ENCODE measurements around the gene LZTFL1.
"Not testable (repeated sequence)": the region's sequence is repeated elsewhere in the genome, so short reads cannot be mapped to it uniquely, and the experiment has no call there.

LZTFL1 gene

GRCh38 chr3:45864760-45865519 is 23.0 kb upstream of the LZTFL1 start:
- FAIRE-seq: no peak

DNA sequence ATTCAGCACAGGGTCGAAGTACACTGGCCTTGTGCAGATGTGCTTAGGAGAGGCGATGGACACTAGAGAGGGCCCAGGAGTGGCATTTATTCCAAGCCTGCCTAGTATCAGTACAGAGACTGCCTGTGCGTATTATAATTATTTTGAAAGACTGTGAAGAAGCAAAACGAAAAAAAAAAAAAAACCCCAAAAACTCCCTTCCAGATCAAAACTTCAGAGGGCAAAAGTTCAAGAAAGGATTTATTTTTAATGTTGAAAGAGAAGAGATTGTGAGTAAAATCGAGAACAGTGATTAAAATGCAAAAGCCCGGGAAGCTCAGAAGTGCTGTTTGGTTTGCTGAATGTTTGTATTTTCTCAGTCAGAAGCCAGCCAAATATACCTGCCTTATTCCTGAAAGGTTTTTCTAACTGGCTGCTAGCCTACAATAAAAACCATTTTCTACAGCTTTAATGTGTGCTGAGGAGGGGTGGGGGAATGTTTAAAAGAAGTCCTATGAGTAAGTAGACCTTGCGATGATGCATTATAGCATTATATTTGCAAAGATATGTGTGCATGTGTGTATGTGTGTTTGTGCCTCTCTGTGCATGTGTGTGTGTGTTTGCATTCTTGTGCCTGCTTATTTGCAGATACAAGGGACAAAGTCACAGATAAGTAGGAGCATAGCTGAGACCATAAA is 19.3 kb upstream of the LZTFL1 start:
- no peak for FAIRE-seq

DNA sequence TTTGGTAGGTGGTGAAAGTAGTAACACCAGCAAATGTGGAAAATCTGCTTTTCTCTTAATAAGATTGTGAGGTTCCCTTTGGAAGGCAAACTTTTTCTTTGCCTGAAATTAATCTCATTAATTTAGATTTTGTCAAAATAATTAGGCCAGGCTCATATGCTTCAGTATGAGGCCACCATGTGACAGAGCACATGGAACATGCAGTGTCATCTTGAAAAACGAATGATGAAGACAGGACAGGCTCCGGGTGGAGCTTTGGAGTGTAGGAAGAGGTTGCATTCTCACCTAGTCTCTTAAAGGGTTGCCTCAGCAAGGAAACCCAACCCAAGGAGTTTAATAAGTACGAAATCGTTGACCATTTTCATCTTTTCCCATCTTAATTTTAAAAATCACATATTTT is 18.6 kb upstream of the LZTFL1 start:
- no peak for FAIRE-seq

- FAIRE-seq: no peak
These were observed 17.1 kb upstream of the LZTFL1 start for GRCh38 chr3:45858809-45859543.

- FAIRE-seq: not testable (repeated sequence)
These were observed 15.1 kb upstream of the LZTFL1 start for GRCh38 chr3:45857024-45857423.

- not testable (repeated sequence) for FAIRE-seq
These were observed 14.4 kb upstream of the LZTFL1 start for GRCh38 chr3:45856323-45856722.

GRCh38 chr3:45852828-45853227 is 10.9 kb upstream of the LZTFL1 start:
- no peak for FAIRE-seq

- no peak for FAIRE-seq
These were observed 6.5 kb upstream of the LZTFL1 start for GRCh38 chr3:45848392-45848791.

DNA sequence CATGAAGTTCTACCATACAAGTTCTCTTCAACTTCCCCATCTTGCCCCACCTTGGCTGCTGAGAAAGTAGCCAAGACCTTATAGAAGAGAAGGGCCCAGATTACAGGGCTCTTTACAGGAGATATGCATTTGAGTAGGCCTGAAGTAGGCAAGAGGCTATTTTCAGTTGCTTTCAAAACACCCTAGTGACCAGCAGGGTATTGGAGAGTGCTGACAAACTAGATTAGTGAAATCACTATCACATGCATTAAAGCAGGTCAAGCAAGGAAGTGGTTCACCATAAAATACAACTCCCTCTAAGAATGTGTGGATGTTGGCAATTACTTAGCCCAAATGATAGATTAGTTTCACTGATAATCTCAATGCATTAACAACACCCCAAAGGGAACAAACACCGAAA is 2.7 kb upstream of the LZTFL1 start:
- FAIRE-seq: no peak

DNA sequence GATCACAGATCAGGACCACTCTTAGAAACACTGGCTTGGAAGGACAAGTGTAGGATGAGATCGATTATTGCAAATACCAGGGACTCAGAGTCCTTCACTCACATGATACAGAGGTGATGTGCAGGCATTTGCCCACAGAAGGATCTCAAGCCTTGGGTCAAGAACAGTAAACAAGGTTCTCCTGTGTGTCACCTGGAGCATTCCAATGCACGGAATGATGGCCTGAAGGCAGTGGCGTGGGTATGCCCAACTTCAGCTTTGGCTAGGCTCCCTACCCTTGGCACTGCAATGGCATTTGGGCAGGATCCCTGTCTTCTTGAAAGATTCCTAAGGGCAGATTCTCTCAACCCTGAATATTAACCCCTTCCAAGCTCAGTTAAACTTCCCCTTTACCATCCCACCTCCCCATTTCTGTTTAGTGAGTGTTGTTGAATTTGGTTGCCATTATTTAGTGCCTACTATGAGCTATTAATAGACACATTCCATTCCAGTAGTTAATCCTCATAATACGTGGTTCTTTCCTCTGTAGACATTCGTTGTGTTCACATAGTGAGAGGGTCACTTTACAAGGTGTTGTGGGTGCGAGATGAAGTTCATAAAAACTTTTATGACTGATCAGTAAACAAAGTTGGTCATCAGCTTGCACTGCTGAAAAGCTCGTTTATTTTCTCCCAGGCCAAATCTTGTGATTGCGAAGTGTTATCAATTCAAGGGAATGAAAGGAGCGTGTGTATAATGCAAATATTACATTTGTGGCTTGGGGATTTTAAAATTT is 1.1 kb upstream of the LZTFL1 start:
- no peak for FAIRE-seq

GRCh38 chr3:45841420-45841756 is 531 bp downstream of the LZTFL1 start:
- no peak for FAIRE-seq

GRCh38 chr3:45838466-45838865 is 3.5 kb downstream of the LZTFL1 start:
- FAIRE-seq: no peak

- no peak for FAIRE-seq
These were observed 9.2 kb downstream of the LZTFL1 start for GRCh38 chr3:45832699-45833098.

DNA sequence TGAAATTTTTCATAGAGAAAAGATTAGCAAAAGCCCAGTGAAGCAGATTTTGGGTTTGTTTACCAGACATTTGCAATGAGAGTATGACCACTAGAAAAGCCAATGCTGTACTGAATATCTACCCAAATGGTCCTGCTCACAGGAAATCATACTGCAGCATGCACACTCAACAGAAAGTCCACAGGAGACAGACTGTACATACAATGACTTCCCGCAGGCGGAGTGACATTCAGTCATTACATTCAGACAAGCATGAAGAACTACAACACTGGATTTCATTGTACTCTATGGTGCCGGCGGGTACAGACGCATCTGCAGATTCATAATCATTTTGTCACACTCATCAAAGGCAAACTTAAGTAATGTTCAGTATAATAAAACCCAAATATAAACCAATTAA is 11.8 kb downstream of the LZTFL1 start:
- no peak for FAIRE-seq

GRCh38 chr3:45826908-45827307 is 15.0 kb downstream of the LZTFL1 start:
- no peak for FAIRE-seq

DNA sequence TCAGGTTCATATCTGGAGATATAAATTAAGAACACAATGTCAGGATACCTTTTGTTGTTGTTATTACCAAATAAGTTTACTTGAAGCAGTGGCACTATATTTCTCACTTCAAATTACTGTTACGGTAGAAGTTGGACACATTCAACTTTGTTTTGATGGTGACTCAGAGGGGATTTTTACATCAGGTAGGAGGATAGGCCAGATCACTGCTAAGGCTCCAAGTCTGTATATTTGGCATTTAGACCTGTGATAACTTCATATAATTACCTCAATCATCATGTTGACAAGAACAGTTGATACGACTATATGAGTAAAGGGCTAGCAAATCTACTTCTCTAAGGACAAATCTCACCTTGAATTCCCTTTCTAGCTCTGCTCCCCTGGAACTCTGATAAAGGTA is 15.6 kb downstream of the LZTFL1 start:
- FAIRE-seq: no peak

DNA sequence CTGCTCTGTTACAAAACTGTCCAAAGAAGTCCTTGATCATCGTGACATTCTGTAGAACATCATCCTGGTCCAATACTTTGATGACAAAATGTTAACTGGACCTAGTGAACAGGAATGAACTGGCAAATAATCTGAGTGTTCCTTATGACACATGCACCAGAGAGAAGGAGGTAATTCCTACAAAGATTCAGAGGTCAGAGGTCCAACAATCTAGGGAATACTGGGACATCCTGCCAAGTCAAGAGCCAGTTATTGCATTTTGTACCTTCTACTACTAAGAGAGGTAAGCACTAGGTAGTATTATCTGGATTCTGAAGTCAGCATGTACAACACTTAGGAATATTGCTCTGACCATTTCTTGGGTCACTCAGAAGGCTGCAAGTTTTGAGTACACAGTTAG is 20.8 kb downstream of the LZTFL1 start:
- no peak for FAIRE-seq

- no peak for FAIRE-seq
These were observed 22.4 kb downstream of the LZTFL1 start for GRCh38 chr3:45819543-45819942.

DNA sequence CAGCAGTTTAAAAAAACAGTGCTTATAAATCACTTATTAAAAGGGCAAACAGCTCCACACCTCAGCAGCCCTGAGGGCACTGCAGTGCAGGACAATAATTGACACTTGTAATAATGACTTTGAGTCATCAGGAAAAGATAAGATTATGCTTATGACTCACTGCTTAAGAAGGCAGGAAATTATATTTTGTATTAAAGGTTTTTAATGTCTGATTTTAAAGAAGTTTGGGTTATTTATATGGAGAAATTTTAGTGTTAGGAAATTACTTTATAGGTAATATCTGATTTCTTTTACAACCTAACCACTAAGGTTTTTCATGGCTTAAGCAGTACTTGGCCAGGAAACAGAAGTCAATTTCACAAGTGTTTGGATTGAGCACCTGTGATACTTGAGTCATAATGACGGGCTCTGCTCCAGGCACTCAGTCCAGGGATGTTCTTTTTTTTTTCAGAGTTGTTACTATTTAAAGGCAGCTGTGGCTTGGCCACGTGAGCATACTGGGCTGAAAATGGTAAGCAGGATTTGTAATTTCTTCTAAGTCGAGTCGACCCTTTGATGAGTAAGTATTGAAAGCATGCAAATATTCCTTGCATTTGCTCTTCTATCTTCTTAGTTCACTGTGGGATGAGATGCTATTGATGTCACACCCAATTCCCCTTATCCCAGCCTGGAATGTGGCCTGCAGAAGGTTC is 23.9 kb downstream of the LZTFL1 start:
- FAIRE-seq: no peak

DNA sequence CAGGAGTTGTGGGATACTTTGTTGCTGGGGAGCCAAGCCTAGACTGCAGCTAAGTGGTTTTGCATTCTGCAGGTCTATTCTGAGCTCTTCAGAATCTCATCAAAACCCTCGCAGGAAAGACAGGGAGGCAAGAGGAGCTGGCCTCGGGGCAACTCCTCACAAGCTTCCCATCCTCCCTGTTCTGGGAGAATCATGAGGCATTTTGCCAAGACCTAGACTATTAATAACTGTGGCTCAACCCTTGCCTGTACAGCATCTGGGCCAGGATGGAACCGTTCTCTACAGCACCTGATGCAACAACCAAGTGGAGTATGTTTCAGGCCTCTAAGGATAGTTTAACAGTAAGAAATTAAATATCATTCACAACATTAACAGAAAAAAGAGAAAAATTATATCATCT is 25.4 kb downstream of the LZTFL1 start:
- FAIRE-seq: no peak

GRCh38 chr3:45814322-45814721 is 27.6 kb downstream of the LZTFL1 start:
- no peak for FAIRE-seq

Measured in colon (tissue), 2 donors.